ENCODE results near the gene SORBS2.
A peak's percentile ranks its signal among the peaks of the same experiment; 100 is the strongest.

The SORBS2 gene

GRCh38 chr4:185599553-185600243 is 212.3 kb downstream of the SORBS2 start:
- TF ChIP-seq CTCF (IDR thresholded peaks at IDR 0.05; ENCODE audit: low read depth, low read length) (no peak), EZH2phosphoT487 (IDR thresholded peaks at IDR 0.05; ENCODE audit: low read depth) (no peak)
- no peak overlapping the region for H3K27ac ChIP-seq (ENCODE audit: low read length)
- no peak overlapping the region for H2AFZ ChIP-seq (ENCODE audit: low read depth, low read length)
- no peaks in the 10 kb centered on the region for H3K9me3 ChIP-seq (ENCODE audit: insufficient read depth, low read length)
- H3K4me3 ChIP-seq (ENCODE audit: low read length) = no peak overlapping the region
- no peaks in the 10 kb centered on the region for H3K27me3 ChIP-seq (ENCODE audit: low read depth, low read length)
- no peaks in the 10 kb centered on the region for H4K20me1 ChIP-seq (ENCODE audit: insufficient read depth, low read length)
- no peak overlapping the region for H3K9ac ChIP-seq (ENCODE audit: low read length)
- H3K36me3 ChIP-seq (replicated peaks; ENCODE audit: low read depth, low read length) = no peaks in the 10 kb centered on the region
- no peaks in the 10 kb centered on the region for H3K79me2 ChIP-seq (ENCODE audit: low read length)
- H3K4me1 ChIP-seq (ENCODE audit: low read length) = no peaks in the 10 kb centered on the region
- no peak overlapping the region for H3K4me2 ChIP-seq (ENCODE audit: low read length)

DNA sequence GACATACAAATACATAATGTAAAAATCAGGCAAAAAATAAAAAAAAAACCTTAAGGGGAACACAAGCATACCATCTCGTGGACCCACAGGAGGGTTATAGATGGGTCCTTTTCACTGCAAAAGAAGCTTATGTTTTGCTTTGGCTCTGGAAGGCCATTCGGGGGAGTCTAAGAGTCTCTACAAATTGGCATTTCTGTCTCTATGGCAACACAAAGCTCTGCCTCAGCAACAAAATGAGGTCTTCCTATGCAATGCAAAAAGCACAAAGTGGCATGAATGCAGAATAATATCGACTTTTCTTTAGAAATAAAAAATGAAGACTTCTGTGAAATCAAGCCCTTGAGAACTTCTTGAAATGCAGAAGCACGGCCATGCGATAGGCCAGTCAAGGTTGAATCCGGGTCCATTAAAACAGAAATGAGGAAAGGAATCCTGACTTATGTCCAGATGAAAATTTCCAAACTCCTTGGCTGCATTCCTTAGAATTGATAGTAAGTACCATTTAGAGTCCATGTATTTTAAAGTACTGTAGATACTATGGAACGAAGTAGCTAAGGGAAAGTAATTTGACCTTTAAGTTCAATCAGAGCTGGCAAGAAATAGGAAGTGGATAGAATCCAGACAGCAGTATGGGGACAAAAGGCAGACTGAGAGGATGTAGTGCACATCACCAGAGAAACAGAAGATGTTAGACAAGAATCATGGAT is 213.0 kb downstream of the SORBS2 start:
- Histone ChIP-seq H3K36me3 (replicated peaks; ENCODE audit: low read depth, low read length) (no peaks in the 10 kb centered on the region), H3K27ac (ENCODE audit: low read length) (no peak overlapping the region), H3K9ac (ENCODE audit: low read length) (no peak overlapping the region), H2AFZ (ENCODE audit: low read depth, low read length) (no peak overlapping the region), H3K9me3 (ENCODE audit: insufficient read depth, low read length) (no peaks in the 10 kb centered on the region), H4K20me1 (ENCODE audit: insufficient read depth, low read length) (no peaks in the 10 kb centered on the region), H3K4me1 (ENCODE audit: low read length) (no peaks in the 10 kb centered on the region), H3K79me2 (ENCODE audit: low read length) (no peaks in the 10 kb centered on the region), H3K4me2 (ENCODE audit: low read length) (no peak overlapping the region), H3K4me3 (ENCODE audit: low read length) (no peak overlapping the region), H3K27me3 (ENCODE audit: low read depth, low read length) (no peaks in the 10 kb centered on the region)
- TF ChIP-seq CTCF (IDR thresholded peaks at IDR 0.05; ENCODE audit: low read depth, low read length) (no peak), EZH2phosphoT487 (IDR thresholded peaks at IDR 0.05; ENCODE audit: low read depth) (no peak)

DNA sequence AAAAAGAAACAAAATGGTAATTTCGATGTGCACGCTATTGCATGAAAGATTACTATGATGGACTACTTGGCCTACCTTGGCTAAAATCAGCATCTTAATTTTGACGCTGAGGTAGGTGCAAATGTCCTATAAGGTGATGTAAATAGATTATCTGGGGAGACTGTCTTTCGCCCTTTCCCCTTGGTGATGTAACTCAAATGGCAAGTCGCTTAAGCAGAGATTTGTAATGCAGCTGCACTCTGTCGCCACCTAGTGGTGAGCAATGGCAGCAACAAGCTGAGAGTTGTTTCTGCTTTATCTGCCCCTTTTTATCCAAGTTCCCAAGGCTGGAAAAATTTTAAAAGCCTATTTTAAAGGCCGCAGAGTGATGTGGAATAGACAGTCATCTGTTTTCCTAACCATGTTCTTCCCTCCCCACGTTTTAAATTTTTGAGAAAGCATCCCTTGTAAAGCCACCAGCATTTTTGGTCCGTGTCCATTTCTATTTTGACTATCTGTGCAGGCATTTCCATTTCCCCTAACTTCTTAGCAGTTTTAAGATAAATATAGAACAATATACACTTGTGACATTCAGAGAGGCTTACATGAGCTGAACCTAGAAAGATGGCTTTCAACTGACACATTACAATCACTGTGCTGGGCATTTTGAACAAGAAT is 214.3 kb downstream of the SORBS2 start:
- Histone ChIP-seq H4K20me1 (ENCODE audit: insufficient read depth, low read length) (no peaks in the 10 kb centered on the region), H3K4me2 (ENCODE audit: low read length) (peak overlapping the region; percentile 44), H3K4me3 (ENCODE audit: low read length) (peak overlapping the region; percentile 21), H2AFZ (ENCODE audit: low read depth, low read length) (no peak overlapping the region), H3K9ac (ENCODE audit: low read length) (no peak overlapping the region), H3K27me3 (ENCODE audit: low read depth, low read length) (no peaks in the 10 kb centered on the region), H3K27ac (ENCODE audit: low read length) (no peak overlapping the region), H3K4me1 (ENCODE audit: low read length) (no peaks in the 10 kb centered on the region), H3K36me3 (replicated peaks; ENCODE audit: low read depth, low read length) (no peaks in the 10 kb centered on the region), H3K79me2 (ENCODE audit: low read length) (no peaks in the 10 kb centered on the region), H3K9me3 (ENCODE audit: insufficient read depth, low read length) (no peaks in the 10 kb centered on the region)
- TF ChIP-seq CTCF (IDR thresholded peaks at IDR 0.05; ENCODE audit: low read depth, low read length) (peak; percentile 59), EZH2phosphoT487 (IDR thresholded peaks at IDR 0.05; ENCODE audit: low read depth) (no peak)

DNA sequence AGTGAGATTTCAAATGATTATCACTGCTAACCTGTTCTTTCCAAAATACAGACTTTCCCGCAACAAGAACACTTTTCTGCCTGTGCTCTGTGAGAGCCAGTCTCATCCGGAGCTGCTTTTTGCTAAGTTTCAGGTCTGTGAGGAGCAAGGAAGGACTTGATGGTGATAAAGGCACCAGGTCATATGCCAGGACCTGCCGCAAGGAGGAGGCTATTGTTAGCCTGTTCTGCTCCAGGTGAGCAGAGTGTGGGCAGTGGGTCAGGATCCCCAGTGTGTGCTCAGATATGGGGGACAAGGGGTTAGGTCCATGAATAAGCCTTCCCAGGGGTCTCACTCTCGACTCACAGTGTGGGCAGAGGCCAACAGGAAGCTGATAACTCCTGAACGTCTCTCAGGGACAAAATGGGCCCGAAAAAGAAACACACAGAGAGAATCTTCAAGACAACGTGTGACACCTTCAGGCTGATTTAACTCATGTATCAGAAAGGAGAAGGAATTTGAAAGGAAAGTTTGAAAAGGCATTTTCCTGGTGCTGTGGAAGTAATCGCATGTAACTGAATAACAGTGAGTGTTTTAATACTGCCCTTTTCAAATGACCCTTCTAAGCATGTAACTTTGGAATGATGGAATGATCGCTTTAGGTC is 219.0 kb downstream of the SORBS2 start:
- H3K9me3 ChIP-seq (ENCODE audit: insufficient read depth, low read length) = no peaks in the 10 kb centered on the region
- no peaks in the 10 kb centered on the region for H3K79me2 ChIP-seq (ENCODE audit: low read length)
- no peak for TF ChIP-seq EZH2phosphoT487 (IDR thresholded peaks at IDR 0.05; ENCODE audit: low read depth)
- no peak for TF ChIP-seq CTCF (IDR thresholded peaks at IDR 0.05; ENCODE audit: low read depth, low read length)
- no peak overlapping the region for H3K4me2 ChIP-seq (ENCODE audit: low read length)
- H3K27ac ChIP-seq (ENCODE audit: low read length) = no peak overlapping the region
- no peak overlapping the region for H2AFZ ChIP-seq (ENCODE audit: low read depth, low read length)
- H3K4me3 ChIP-seq (ENCODE audit: low read length) = no peak overlapping the region
- H4K20me1 ChIP-seq (ENCODE audit: insufficient read depth, low read length) = no peaks in the 10 kb centered on the region
- no peaks in the 10 kb centered on the region for H3K4me1 ChIP-seq (ENCODE audit: low read length)
- H3K9ac ChIP-seq (ENCODE audit: low read length) = no peak overlapping the region
- no peaks in the 10 kb centered on the region for H3K36me3 ChIP-seq (replicated peaks; ENCODE audit: low read depth, low read length)
- H3K27me3 ChIP-seq (ENCODE audit: low read depth, low read length) = no peaks in the 10 kb centered on the region
